ENCODE data around the gene IL1R1.
A peak's percentile ranks its signal among the peaks of the same experiment; 100 is the strongest.

IL1R1 gene

DNA sequence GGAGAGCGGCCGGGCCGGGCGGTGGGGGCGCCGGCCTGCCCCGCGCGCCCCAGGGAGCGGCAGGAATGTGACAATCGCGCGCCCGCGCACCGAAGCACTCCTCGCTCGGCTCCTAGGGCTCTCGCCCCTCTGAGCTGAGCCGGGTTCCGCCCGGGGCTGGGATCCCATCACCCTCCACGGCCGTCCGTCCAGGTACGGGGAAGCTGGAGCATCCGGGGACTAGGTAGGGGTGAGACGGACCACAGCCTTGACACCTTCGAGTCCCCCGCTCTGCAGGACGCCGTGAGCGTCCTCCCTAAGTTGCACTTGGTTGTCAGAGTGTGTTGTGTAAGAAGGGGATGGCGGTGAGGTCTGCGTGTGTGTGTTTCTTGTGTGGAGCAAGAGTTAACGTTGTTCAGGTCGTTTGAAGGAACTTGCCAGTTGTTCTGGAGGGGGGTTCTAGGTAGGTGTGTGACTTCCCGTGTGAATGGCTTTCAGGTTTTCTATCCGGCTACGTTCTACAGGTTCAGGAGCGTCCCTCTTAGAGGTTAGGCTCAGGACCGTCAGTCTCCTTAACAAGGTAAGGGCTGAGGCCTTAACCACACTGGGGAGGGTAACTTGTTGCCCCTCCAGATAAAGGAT lies 393 bp downstream of the IL1R1 start:
- H3K4me3 ChIP-seq (ENCODE audit: low read length) = peak overlapping the region; percentile 66
- H3K27me3 ChIP-seq (ENCODE audit: insufficient read depth, low read length) = peaks cover 37% of the 10 kb centered on the region
- H3K4me1 ChIP-seq (ENCODE audit: insufficient read depth, low read length) = 0 out of 2 replicates have a peak, but pooled peaks cover 4% of the 10 kb centered on the region
- WGBS = 15% methylated on average over 42 of the region's 42 CpGs
- no peaks in the 10 kb centered on the region for H3K36me3 ChIP-seq (ENCODE audit: insufficient read depth, low read length)
- no peak overlapping the region for H3K9ac ChIP-seq (ENCODE audit: low read depth, low read length)
- H3K9me3 ChIP-seq (ENCODE audit: insufficient read depth, low read depth, low read length) = no peaks in the 10 kb centered on the region
- H3K27ac ChIP-seq (ENCODE audit: low read depth, low read length) = no peak overlapping the region

GRCh38 chr2:102143450-102143985 lies 972 bp downstream of the IL1R1 start:
- H3K36me3 ChIP-seq (ENCODE audit: insufficient read depth, low read length) = no peaks in the 10 kb centered on the region
- 74% methylated on average over 9 of the region's 10 CpGs for WGBS
- H3K27me3 ChIP-seq (ENCODE audit: insufficient read depth, low read length) = peaks cover 37% of the 10 kb centered on the region
- no peak overlapping the region for H3K27ac ChIP-seq (ENCODE audit: low read depth, low read length)
- H3K9ac ChIP-seq (ENCODE audit: low read depth, low read length) = no peak overlapping the region
- H3K9me3 ChIP-seq (ENCODE audit: insufficient read depth, low read depth, low read length) = no peaks in the 10 kb centered on the region
- 0 out of 2 replicates have a peak, but pooled peaks cover 4% of the 10 kb centered on the region for H3K4me1 ChIP-seq (ENCODE audit: insufficient read depth, low read length)
- H3K4me3 ChIP-seq (ENCODE audit: low read length) = no peak overlapping the region; the same call in 1 of the 2 replicates

GRCh38 chr2:102144128-102144527 lies 1.6 kb downstream of the IL1R1 start:
- Histone ChIP-seq H3K36me3 (ENCODE audit: insufficient read depth, low read length) (no peaks in the 10 kb centered on the region), H3K27me3 (ENCODE audit: insufficient read depth, low read length) (peaks cover 37% of the 10 kb centered on the region), H3K27ac (ENCODE audit: low read depth, low read length) (no peak overlapping the region), H3K4me3 (ENCODE audit: low read length) (no peak overlapping the region), H3K9ac (ENCODE audit: low read depth, low read length) (no peak overlapping the region), H3K4me1 (ENCODE audit: insufficient read depth, low read length) (0 out of 2 replicates have a peak, but pooled peaks cover 4% of the 10 kb centered on the region), H3K9me3 (ENCODE audit: insufficient read depth, low read depth, low read length) (peaks cover 4% of the 10 kb centered on the region; the same call in 1 of the 2 replicates)
- 94% methylated on average over 4 of the region's 4 CpGs for WGBS

GRCh38 chr2:102145107-102145506 lies 2.6 kb downstream of the IL1R1 start:
- H3K9ac ChIP-seq (ENCODE audit: low read depth, low read length) = no peak overlapping the region
- no peak overlapping the region for H3K27ac ChIP-seq (ENCODE audit: low read depth, low read length)
- peaks cover 6% of the 10 kb centered on the region; the same call in 1 of the 2 replicates for H3K9me3 ChIP-seq (ENCODE audit: insufficient read depth, low read depth, low read length)
- WGBS = 98% methylated on average over 4 of the region's 4 CpGs
- H3K36me3 ChIP-seq (ENCODE audit: insufficient read depth, low read length) = no peaks in the 10 kb centered on the region
- H3K4me3 ChIP-seq (ENCODE audit: low read length) = no peak overlapping the region
- peaks cover 37% of the 10 kb centered on the region for H3K27me3 ChIP-seq (ENCODE audit: insufficient read depth, low read length)
- H3K4me1 ChIP-seq (ENCODE audit: insufficient read depth, low read length) = 0 out of 2 replicates have a peak, but pooled peaks cover 4% of the 10 kb centered on the region

GRCh38 chr2:102145934-102146333 lies 3.4 kb downstream of the IL1R1 start:
- 92% methylated on average over 4 of the region's 4 CpGs for WGBS
- H3K4me1 ChIP-seq (ENCODE audit: insufficient read depth, low read length) = 0 out of 2 replicates have a peak, but pooled peaks cover 4% of the 10 kb centered on the region
- H3K27me3 ChIP-seq (ENCODE audit: insufficient read depth, low read length) = peaks cover 30% of the 10 kb centered on the region
- H3K36me3 ChIP-seq (ENCODE audit: insufficient read depth, low read length) = no peaks in the 10 kb centered on the region
- no peak overlapping the region for H3K4me3 ChIP-seq (ENCODE audit: low read length)
- peaks cover 6% of the 10 kb centered on the region; the same call in 1 of the 2 replicates for H3K9me3 ChIP-seq (ENCODE audit: insufficient read depth, low read depth, low read length)
- no peak overlapping the region for H3K27ac ChIP-seq (ENCODE audit: low read depth, low read length)
- no peak overlapping the region for H3K9ac ChIP-seq (ENCODE audit: low read depth, low read length)

GRCh38 chr2:102147935-102148334 lies 5.4 kb downstream of the IL1R1 start:
- WGBS = 86% methylated on average over 3 of the region's 3 CpGs
- Histone ChIP-seq H3K4me1 (ENCODE audit: insufficient read depth, low read length) (no peaks in the 10 kb centered on the region), H3K36me3 (ENCODE audit: insufficient read depth, low read length) (no peaks in the 10 kb centered on the region), H3K27me3 (ENCODE audit: insufficient read depth, low read length) (peaks cover 11% of the 10 kb centered on the region), H3K4me3 (ENCODE audit: low read length) (no peak overlapping the region), H3K9me3 (ENCODE audit: insufficient read depth, low read depth, low read length) (peaks cover 6% of the 10 kb centered on the region; the same call in 1 of the 2 replicates), H3K27ac (ENCODE audit: low read depth, low read length) (no peak overlapping the region), H3K9ac (ENCODE audit: low read depth, low read length) (no peak overlapping the region)

DNA sequence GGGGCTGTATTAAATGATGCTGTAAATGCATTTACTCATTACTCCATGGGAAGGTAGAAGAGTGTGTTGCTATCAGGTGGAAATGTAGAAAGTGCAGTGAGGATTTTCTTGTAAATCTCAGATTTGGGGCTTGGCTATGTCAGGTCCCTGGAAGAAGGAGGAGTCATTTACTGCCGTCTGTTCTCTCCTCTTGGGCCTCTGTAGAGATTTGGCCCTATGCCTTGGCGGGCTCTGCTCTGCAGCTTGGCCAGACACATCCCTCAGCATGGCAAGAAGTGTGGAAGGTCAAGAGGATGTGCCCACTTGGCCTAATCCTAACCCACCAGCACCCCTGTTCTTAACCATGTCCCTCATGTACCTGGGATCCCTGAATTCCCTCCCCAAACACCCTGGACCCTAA lies 6.7 kb downstream of the IL1R1 start:
- no peak overlapping the region for H3K9ac ChIP-seq (ENCODE audit: low read depth, low read length)
- no peaks in the 10 kb centered on the region for H3K4me1 ChIP-seq (ENCODE audit: insufficient read depth, low read length)
- H3K36me3 ChIP-seq (ENCODE audit: insufficient read depth, low read length) = no peaks in the 10 kb centered on the region
- H3K27ac ChIP-seq (ENCODE audit: low read depth, low read length) = no peak overlapping the region
- peaks cover 6% of the 10 kb centered on the region; the same call in 1 of the 2 replicates for H3K9me3 ChIP-seq (ENCODE audit: insufficient read depth, low read depth, low read length)
- WGBS = 90% methylated on average over 2 of the region's 2 CpGs
- H3K27me3 ChIP-seq (ENCODE audit: insufficient read depth, low read length) = no peaks in the 10 kb centered on the region
- no peak overlapping the region for H3K4me3 ChIP-seq (ENCODE audit: low read length)

DNA sequence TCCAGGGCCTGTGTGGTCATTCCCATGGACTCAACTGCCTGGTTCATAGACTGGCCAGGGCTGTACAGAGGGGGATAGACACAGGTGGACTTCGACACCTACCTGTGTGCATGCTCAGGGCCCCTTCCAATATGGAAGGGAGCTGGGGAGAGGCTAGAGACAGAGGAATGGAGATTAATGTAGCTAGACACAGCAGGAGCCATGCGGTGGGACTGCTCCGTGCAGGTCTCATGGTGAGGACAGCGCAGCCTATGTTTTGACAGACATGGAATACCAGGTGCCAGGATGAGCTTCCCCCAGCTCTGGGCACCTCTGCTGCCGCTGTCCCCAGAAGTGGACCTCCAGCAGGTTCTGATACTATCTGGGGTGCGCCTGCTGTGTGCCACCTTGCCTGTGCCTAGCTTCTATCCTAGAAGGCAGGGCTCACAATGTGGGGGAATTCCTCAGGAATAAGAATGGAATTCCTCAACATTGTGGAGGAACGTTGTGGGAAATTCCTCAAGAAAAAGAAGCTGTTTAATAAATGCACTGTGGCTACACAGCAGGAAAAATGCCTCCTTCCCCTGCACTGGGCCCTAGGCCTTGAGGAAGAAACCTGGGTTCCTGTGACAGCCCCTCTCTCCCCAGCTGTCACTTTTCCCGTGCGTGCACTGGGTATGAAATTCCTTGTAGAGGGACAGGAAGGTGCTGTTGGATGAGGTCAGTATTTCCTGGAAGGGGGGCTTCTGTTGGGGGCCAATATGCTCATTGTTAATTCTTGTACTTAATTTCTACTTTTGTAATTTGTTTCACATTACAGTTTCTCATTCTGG lies 7.3 kb downstream of the IL1R1 start:
- no peaks in the 10 kb centered on the region for H3K27me3 ChIP-seq (ENCODE audit: insufficient read depth, low read length)
- H3K4me1 ChIP-seq (ENCODE audit: insufficient read depth, low read length) = no peaks in the 10 kb centered on the region
- WGBS = 87% methylated on average over 7 of the region's 9 CpGs
- no peak overlapping the region for H3K27ac ChIP-seq (ENCODE audit: low read depth, low read length)
- no peak overlapping the region for H3K9ac ChIP-seq (ENCODE audit: low read depth, low read length)
- no peak overlapping the region for H3K4me3 ChIP-seq (ENCODE audit: low read length)
- no peaks in the 10 kb centered on the region for H3K36me3 ChIP-seq (ENCODE audit: insufficient read depth, low read length)
- H3K9me3 ChIP-seq (ENCODE audit: insufficient read depth, low read depth, low read length) = peaks cover 6% of the 10 kb centered on the region; the same call in 1 of the 2 replicates

DNA sequence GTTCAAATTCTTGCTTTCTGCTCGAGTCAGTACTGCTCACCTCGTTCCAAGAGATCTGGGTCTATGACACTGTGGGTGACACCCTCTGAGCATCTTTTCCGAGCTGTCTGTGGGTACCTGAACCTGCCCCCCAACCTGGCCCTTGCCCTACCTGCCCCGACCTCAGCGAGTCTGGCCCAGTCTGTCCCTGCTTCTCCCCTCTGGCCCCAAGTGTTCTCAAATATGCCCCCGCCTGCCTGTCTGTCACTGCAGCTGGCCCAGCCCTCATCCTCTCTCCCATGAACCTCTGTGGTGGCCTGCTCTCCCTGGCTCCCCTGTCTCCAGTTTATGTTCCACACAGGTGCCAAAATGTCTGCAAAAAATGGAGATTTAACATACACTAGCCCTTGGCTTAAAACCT lies 11.8 kb downstream of the IL1R1 start:
- Histone ChIP-seq H3K27me3 (ENCODE audit: insufficient read depth, low read length) (no peaks in the 10 kb centered on the region), H3K4me3 (ENCODE audit: low read length) (no peak overlapping the region), H3K4me1 (ENCODE audit: insufficient read depth, low read length) (no peaks in the 10 kb centered on the region), H3K27ac (ENCODE audit: low read depth, low read length) (no peak overlapping the region), H3K9ac (ENCODE audit: low read depth, low read length) (no peak overlapping the region), H3K36me3 (ENCODE audit: insufficient read depth, low read length) (no peaks in the 10 kb centered on the region), H3K9me3 (ENCODE audit: insufficient read depth, low read depth, low read length) (no peaks in the 10 kb centered on the region)
- 92% methylated on average over 6 of the region's 6 CpGs for WGBS

GRCh38 chr2:102154946-102155702 lies 12.6 kb downstream of the IL1R1 start:
- Histone ChIP-seq H3K4me1 (ENCODE audit: insufficient read depth, low read length) (no peaks in the 10 kb centered on the region), H3K36me3 (ENCODE audit: insufficient read depth, low read length) (no peaks in the 10 kb centered on the region), H3K27me3 (ENCODE audit: insufficient read depth, low read length) (no peaks in the 10 kb centered on the region), H3K9me3 (ENCODE audit: insufficient read depth, low read depth, low read length) (no peaks in the 10 kb centered on the region), H3K4me3 (ENCODE audit: low read length) (no peak overlapping the region), H3K27ac (ENCODE audit: low read depth, low read length) (no peak overlapping the region), H3K9ac (ENCODE audit: low read depth, low read length) (no peak overlapping the region)
- WGBS = 81% methylated on average over 7 of the region's 7 CpGs
